ENCODE measurements around the gene CNTNAP2. TPM values are rescaled to one million over a fixed set of nuclear protein-coding genes. Genes with fewer than 3 reads are reported as not detected.

CNTNAP2 gene
- total RNA-seq, 1 donor from 2014 or later = 0.27 TPM

GRCh38 chr7:146296028-146296427, 179.4 kb downstream of the CNTNAP2 start:
- no peak overlapping the region for H3K27ac Mint-ChIP-seq (ENCODE audit: unreplicated experiment)
- peaks cover 4% of the 10 kb centered on the region for H3K27me3 Mint-ChIP-seq (ENCODE audit: low read depth)
- H3K4me3 Mint-ChIP-seq (ENCODE audit: unreplicated experiment) = no peak overlapping the region
- H3K9me3 Mint-ChIP-seq (ENCODE audit: low read depth) = no peaks in the 10 kb centered on the region
- no peaks in the 10 kb centered on the region for H3K36me3 Mint-ChIP-seq (ENCODE audit: low read depth)
- no peaks in the 10 kb centered on the region for H3K4me1 Mint-ChIP-seq (ENCODE audit: low read depth)
- no peak for DNase-seq (ENCODE audit: low spot score)
- TF ChIP-seq CTCF (IDR thresholded peaks at IDR 0.05) = no peak

GRCh38 chr7:146314962-146315361, 198.4 kb downstream of the CNTNAP2 start:
- H3K27me3 Mint-ChIP-seq (ENCODE audit: low read depth) = no peaks in the 10 kb centered on the region
- no peak for TF ChIP-seq CTCF (IDR thresholded peaks at IDR 0.05)
- no peak overlapping the region for H3K4me3 Mint-ChIP-seq (ENCODE audit: unreplicated experiment)
- no peak for DNase-seq (ENCODE audit: low spot score)
- H3K27ac Mint-ChIP-seq (ENCODE audit: unreplicated experiment) = no peak overlapping the region
- H3K9me3 Mint-ChIP-seq (ENCODE audit: low read depth) = peaks cover 3% of the 10 kb centered on the region
- no peaks in the 10 kb centered on the region for H3K4me1 Mint-ChIP-seq (ENCODE audit: low read depth)
- no peaks in the 10 kb centered on the region for H3K36me3 Mint-ChIP-seq (ENCODE audit: low read depth)

GRCh38 chr7:146319629-146320028, 203.0 kb downstream of the CNTNAP2 start:
- Mint-ChIP-seq H3K36me3 (ENCODE audit: low read depth) (no peaks in the 10 kb centered on the region), H3K9me3 (ENCODE audit: low read depth) (no peaks in the 10 kb centered on the region), H3K4me3 (ENCODE audit: unreplicated experiment) (no peak overlapping the region), H3K27ac (ENCODE audit: unreplicated experiment) (no peak overlapping the region), H3K27me3 (ENCODE audit: low read depth) (no peaks in the 10 kb centered on the region), H3K4me1 (ENCODE audit: low read depth) (no peaks in the 10 kb centered on the region)
- no peak for DNase-seq (ENCODE audit: low spot score)
- no peak for TF ChIP-seq CTCF (IDR thresholded peaks at IDR 0.05)

GRCh38 chr7:146321301-146321700, 204.7 kb downstream of the CNTNAP2 start:
- no peak for DNase-seq (ENCODE audit: low spot score)
- Mint-ChIP-seq H3K9me3 (ENCODE audit: low read depth) (no peaks in the 10 kb centered on the region), H3K27ac (ENCODE audit: unreplicated experiment) (no peak overlapping the region), H3K4me1 (ENCODE audit: low read depth) (no peaks in the 10 kb centered on the region), H3K4me3 (ENCODE audit: unreplicated experiment) (no peak overlapping the region), H3K36me3 (ENCODE audit: low read depth) (no peaks in the 10 kb centered on the region), H3K27me3 (ENCODE audit: low read depth) (no peaks in the 10 kb centered on the region)
- no peak for TF ChIP-seq CTCF (IDR thresholded peaks at IDR 0.05)

- Mint-ChIP-seq H3K4me1 (ENCODE audit: low read depth) (no peaks in the 10 kb centered on the region), H3K9me3 (ENCODE audit: low read depth) (peaks cover 7% of the 10 kb centered on the region), H3K36me3 (ENCODE audit: low read depth) (no peaks in the 10 kb centered on the region), H3K4me3 (ENCODE audit: unreplicated experiment) (no peak overlapping the region), H3K27ac (ENCODE audit: unreplicated experiment) (no peak overlapping the region), H3K27me3 (ENCODE audit: low read depth) (no peaks in the 10 kb centered on the region)
- no peak for DNase-seq (ENCODE audit: low spot score)
- no peak for TF ChIP-seq CTCF (IDR thresholded peaks at IDR 0.05)
These were observed 214.8 kb downstream of the CNTNAP2 start for GRCh38 chr7:146331369-146331768.
